K562 (cell line): ENCODE results near the gene MEGF11. TPM values are rescaled to one million over a fixed set of nuclear protein-coding genes. Genes with fewer than 3 reads are reported as not detected.

Experiments
- REST ChIP-seq, 2 experiments: fragments of 450-650 bp; formaldehyde crosslinking in 1 of 2; IDR thresholded peaks; 2 replicates each; pipeline versions ENCODE4 v1.4.0 to v1.6.1; 2014 to 2020; ENCODE audit warnings: mild to moderate bottlenecking in 2 of 2, borderline replicate concordance in 1 of 2, low read depth in 1 of 2
- polyA plus RNA-seq, 8 experiments: library from polyadenylated mRNA; depleted of rRNA in 4 of 8; stranded (reverse) in 5 of 8; unstranded in 3 of 8; fragments of >200 nt; fragmentation: Nextera tagmentation in 2 of 8; fragmentation: Illumina TruSeq in 1 of 8; extraction: Ambion mirVana in 2 of 8; extraction: Trizol in 1 of 8; gene quantifications; 2 replicates each; pipeline versions ENCODE4 v1.2.1 to v1.2.3, GENCODE V29; 2011 to 2014; ENCODE audit warnings: inconsistent platforms in 1 of 8, missing spikeins in 1 of 8
- total RNA-seq, 7 experiments: library from RNA; depleted of rRNA in 6 of 7; stranded (reverse); fragments of >200 nt in 6 of 7; fragmentation: Illumina TruSeq in 2 of 7; extraction: Trizol in 2 of 7; gene quantifications; 2 replicates each; pipeline versions ENCODE4 v1.2.1 to v1.2.3, GENCODE V29; 2011 to 2021; ENCODE audit warnings: low replicate concordance in 1 of 7

Gene MEGF11
- total and polyA plus RNA-seq, 9 of the 15 experiments (the other 6 are each of a cell fraction or from before 2014, with no cell fraction given): 0.06 to 0.23 (median 0.20) TPM; not detected in 6

GRCh38 chr15:65981837-65982626, 271.5 kb downstream of the MEGF11 start (continued):
- peak; percentile 10; the same call in 1 of the 2 replicates for TF ChIP-seq REST (IDR thresholded peaks at IDR 0.05; ENCODE audit: borderline replicate concordance)
- no peak for TF ChIP-seq REST (CRISPR knock-in tag; IDR thresholded peaks at IDR 0.05; ENCODE audit: low read depth)
